Duodenal mucosa (tissue), 2 donors: ENCODE results near the gene MS4A18.
"Not testable (repeated sequence)": the region's sequence is repeated elsewhere in the genome, so short reads cannot be mapped to it uniquely, and the experiment has no call there.

Experiments used
- H3K27ac ChIP-seq: one replicate; pipeline ENCODE4 v1.7.0; 2013; ENCODE audit warnings: low read depth, low read length
- H3K27me3 ChIP-seq, 2 donors: one replicate each; pipeline ENCODE4 v1.7.0; 2013; ENCODE audit warnings: low read length in 2 of 2, control low read depth in 1 of 2; ENCODE audit not compliant: insufficient read depth in 2 of 2, control insufficient read depth in 1 of 2
- H3K36me3 ChIP-seq, 2 donors: one replicate each; pipeline ENCODE4 v1.7.0; 2013; ENCODE audit warnings: low read length in 2 of 2, control low read depth in 1 of 2; ENCODE audit not compliant: insufficient read depth in 2 of 2, control insufficient read depth in 1 of 2
- H3K4me1 ChIP-seq, 2 donors: one replicate each; pipeline ENCODE4 v1.7.0; 2013; ENCODE audit warnings: low read length in 2 of 2, control low read depth in 1 of 2; ENCODE audit not compliant: insufficient read depth in 2 of 2, control insufficient read depth in 1 of 2
- H3K4me3 ChIP-seq, 2 donors: one replicate each; pipeline ENCODE4 v1.7.0; 2013; ENCODE audit warnings: low read length in 2 of 2, low read depth in 1 of 2
- H3K9ac ChIP-seq, 2 donors: one replicate each; pipeline ENCODE4 v1.7.0; 2013; ENCODE audit warnings: low read length in 2 of 2, low read depth in 1 of 2
- H3K9me3 ChIP-seq, 2 donors: one replicate each; pipeline ENCODE4 v1.7.0; 2013; ENCODE audit warnings: low read length in 2 of 2, control low read depth in 1 of 2; ENCODE audit not compliant: control insufficient read depth in 1 of 2

MS4A18 gene

GRCh38 chr11:60750911-60751310, 26.4 kb downstream of the MS4A18 start:
- Histone ChIP-seq H3K9ac (no peak overlapping the region), H3K27me3 (peaks cover 0 to 4% of the 10 kb centered on the region in 2 donors), H3K4me3 (no peak overlapping the region), H3K4me1 (peaks cover 5% of the 10 kb centered on the region in 2 donors), H3K9me3 (no peaks in the 10 kb centered on the region), H3K27ac (no peak overlapping the region), H3K36me3 (no peaks in the 10 kb centered on the region)

- Histone ChIP-seq H3K27me3 (peaks cover 0 to 4% of the 10 kb centered on the region in 2 donors), H3K9ac (peak overlapping the region in 1 of 2 donors; percentile 12), H3K36me3 (no peaks in the 10 kb centered on the region), H3K4me1 (peaks cover 5 to 9% of the 10 kb centered on the region in 2 donors), H3K4me3 (no peak overlapping the region), H3K27ac (no peak overlapping the region), H3K9me3 (no peaks in the 10 kb centered on the region)
Observed at GRCh38 chr11:60753309-60753708, 28.8 kb downstream of the MS4A18 start.

GRCh38 chr11:60754887-60755286, 30.4 kb downstream of the MS4A18 start:
- Histone ChIP-seq H3K4me3 (no peak overlapping the region), H3K9me3 (no peaks in the 10 kb centered on the region), H3K4me1 (peaks cover 5 to 9% of the 10 kb centered on the region in 2 donors), H3K36me3 (no peaks in the 10 kb centered on the region), H3K27me3 (peaks cover 0 to 4% of the 10 kb centered on the region in 2 donors), H3K27ac (no peak overlapping the region), H3K9ac (no peak overlapping the region)

DNA sequence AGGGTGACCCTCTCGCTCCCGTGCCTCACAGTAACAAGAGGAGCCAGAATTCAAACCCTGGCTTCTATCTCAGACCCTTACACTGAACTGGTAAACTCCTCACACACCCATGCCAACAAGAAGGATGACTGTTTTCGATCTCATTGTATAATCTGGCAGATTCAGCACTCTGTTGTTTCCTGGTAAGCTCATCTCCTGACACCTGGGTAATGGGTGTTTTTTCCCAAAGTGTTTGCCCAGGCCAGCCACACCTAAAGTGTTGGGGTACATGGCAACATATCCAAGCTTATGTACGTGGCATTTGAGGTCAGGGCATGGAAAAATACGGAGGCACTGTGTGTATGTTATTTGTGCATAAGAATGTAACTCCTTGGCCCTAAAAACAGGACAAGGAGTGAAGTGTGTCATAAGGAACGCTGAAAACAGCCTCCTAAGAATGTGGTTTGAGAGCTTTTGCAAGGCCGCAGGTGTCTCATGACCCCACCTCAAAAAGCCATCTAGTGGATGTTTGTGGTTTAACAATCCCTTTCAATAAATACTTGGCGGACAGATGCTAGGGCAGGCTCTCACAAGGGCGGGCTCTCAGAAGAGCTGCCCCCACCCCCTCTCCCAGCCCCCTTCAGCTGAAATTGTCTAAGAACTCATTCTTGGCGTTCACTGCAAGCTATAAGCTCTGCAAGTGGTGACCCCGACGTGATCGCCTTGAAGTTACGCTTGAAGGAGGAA, 31.9 kb downstream of the MS4A18 start, which contains the start of gene MS4A15:
Gene MS4A15 (plus strand): TSS at position 561 of the 726 bp plus-strand sequence. CDS start 6,867 bp downstream, outside the sequence.
- H3K27me3 ChIP-seq: peaks cover 0 to 4% of the 10 kb centered on the region in 2 donors
- peaks cover 5 to 9% of the 10 kb centered on the region in 2 donors for H3K4me1 ChIP-seq
- H3K9me3 ChIP-seq: no peaks in the 10 kb centered on the region
- H3K27ac ChIP-seq: no peak within 1 kb of the TSS
- H3K9ac ChIP-seq: no peak within 1 kb of the TSS
- H3K4me3 ChIP-seq: no peak within 1 kb of the TSS
- H3K36me3 ChIP-seq: no peaks in the 10 kb centered on the region

DNA sequence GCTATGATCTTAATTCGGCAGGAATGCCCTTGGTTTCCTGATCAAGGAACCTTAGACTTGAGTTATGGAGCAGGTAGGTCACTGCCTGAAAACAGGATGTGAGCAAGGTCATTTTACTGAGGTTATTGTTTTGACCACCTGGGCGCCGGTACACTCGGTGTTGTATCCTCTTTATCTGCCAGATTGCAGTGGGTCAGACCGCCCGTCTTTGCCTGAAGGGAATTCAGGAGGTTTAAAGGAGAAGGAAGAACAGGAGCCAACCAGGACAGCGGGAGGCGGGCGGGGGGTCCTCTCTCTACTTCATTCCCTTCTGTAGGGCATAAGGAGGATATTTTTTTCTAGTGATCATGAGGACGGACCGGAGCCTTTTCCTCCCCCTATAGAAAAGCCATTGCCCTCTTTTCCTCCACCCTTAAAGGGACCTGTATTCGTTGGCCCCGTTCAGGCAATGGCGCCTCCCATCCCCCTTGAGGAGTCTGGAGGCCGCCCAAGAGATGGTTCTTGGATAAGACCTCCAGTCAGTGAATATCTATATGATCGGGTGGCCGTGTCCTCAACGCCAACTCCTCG, 32.8 kb downstream of the MS4A18 start:
- H3K27me3 ChIP-seq: peaks cover 0 to 4% of the 10 kb centered on the region in 2 donors
- peaks cover 5 to 9% of the 10 kb centered on the region in 2 donors for H3K4me1 ChIP-seq
- no peak overlapping the region for H3K27ac ChIP-seq
- no peaks in the 10 kb centered on the region for H3K9me3 ChIP-seq
- no peaks in the 10 kb centered on the region for H3K36me3 ChIP-seq
- no peak overlapping the region for H3K9ac ChIP-seq
- H3K4me3 ChIP-seq: no peak overlapping the region

DNA sequence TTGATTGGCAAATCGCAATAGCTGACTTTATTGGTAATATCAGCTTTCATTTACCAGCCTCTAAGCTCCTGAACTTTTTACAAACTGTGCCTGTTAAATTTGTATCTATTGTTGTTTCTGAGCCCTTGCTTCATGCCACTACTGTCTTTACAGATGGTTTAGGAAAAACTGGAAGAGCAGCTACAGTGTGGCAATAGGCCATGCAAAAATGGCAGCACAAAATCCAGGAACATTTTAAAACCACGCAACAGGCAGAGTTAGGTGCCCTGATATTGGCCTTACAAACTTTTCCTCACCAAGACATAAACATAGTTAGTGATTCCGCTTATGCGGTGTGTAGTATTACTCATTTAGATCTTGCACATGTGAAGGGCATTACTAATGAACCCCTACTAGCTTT, 34.2 kb downstream of the MS4A18 start:
- not testable (repeated sequence) for H3K36me3 ChIP-seq, H3K9ac ChIP-seq, H3K4me3 ChIP-seq, H3K27ac ChIP-seq, H3K9me3 ChIP-seq, H3K4me1 ChIP-seq, H3K27me3 ChIP-seq

- H3K9ac ChIP-seq, H3K4me1 ChIP-seq, H3K9me3 ChIP-seq, H3K36me3 ChIP-seq, H3K27ac ChIP-seq, H3K27me3 ChIP-seq, H3K4me3 ChIP-seq: not testable (repeated sequence)
Observed at GRCh38 chr11:60759438-60760225, 35.1 kb downstream of the MS4A18 start.

- no peaks in the 10 kb centered on the region for H3K4me1 ChIP-seq
- no peak overlapping the region for H3K9ac ChIP-seq
- no peaks in the 10 kb centered on the region for H3K27me3 ChIP-seq
- H3K4me3 ChIP-seq: no peak overlapping the region
- H3K36me3 ChIP-seq: no peaks in the 10 kb centered on the region
- no peak overlapping the region for H3K27ac ChIP-seq
- H3K9me3 ChIP-seq: no peaks in the 10 kb centered on the region
Observed at GRCh38 chr11:60761436-60762190, 37.1 kb downstream of the MS4A18 start.

GRCh38 chr11:60762851-60763691, 38.6 kb downstream of the MS4A18 start:
- Histone ChIP-seq H3K27me3 (no peaks in the 10 kb centered on the region), H3K27ac (no peak overlapping the region), H3K9me3 (no peaks in the 10 kb centered on the region), H3K9ac (no peak overlapping the region), H3K36me3 (no peaks in the 10 kb centered on the region), H3K4me1 (no peaks in the 10 kb centered on the region), H3K4me3 (no peak overlapping the region)
